GM12874 (cell line): ENCODE measurements around the gene SYVN1.

Experiments used
- TF ChIP-seq, protein P1 (sequence below): IDR thresholded peaks from 2 replicates; pipeline ENCODE4 v1.5.1; 2011; ENCODE audit warnings: low read depth, mild to moderate bottlenecking, control low read depth, low read length, moderate library complexity; ENCODE audit not compliant: insufficient read depth

SYVN1 gene

DNA sequence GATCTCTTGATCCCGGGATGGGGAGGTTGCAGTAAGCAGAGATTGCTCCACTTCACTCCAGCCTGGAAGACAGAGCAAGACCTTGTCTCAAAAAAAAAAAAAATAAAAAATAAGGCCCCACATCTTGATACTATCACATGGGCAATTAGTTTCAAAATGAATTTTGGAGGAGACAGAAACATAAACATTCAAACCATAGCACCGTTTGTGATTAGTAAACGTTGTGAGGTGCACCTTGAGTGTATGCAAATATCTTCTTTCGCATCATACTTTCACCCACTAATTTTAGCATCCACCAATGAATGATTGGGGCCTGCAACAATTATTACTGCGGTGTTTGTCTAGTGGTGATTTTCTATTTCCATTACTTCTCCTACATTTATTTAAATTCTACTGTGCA, 24.7 kb upstream of the SYVN1 start:
- TF ChIP-seq, protein P1, sequence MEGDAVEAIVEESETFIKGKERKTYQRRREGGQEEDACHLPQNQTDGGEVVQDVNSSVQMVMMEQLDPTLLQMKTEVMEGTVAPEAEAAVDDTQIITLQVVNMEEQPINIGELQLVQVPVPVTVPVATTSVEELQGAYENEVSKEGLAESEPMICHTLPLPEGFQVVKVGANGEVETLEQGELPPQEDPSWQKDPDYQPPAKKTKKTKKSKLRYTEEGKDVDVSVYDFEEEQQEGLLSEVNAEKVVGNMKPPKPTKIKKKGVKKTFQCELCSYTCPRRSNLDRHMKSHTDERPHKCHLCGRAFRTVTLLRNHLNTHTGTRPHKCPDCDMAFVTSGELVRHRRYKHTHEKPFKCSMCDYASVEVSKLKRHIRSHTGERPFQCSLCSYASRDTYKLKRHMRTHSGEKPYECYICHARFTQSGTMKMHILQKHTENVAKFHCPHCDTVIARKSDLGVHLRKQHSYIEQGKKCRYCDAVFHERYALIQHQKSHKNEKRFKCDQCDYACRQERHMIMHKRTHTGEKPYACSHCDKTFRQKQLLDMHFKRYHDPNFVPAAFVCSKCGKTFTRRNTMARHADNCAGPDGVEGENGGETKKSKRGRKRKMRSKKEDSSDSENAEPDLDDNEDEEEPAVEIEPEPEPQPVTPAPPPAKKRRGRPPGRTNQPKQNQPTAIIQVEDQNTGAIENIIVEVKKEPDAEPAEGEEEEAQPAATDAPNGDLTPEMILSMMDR = no peak

DNA sequence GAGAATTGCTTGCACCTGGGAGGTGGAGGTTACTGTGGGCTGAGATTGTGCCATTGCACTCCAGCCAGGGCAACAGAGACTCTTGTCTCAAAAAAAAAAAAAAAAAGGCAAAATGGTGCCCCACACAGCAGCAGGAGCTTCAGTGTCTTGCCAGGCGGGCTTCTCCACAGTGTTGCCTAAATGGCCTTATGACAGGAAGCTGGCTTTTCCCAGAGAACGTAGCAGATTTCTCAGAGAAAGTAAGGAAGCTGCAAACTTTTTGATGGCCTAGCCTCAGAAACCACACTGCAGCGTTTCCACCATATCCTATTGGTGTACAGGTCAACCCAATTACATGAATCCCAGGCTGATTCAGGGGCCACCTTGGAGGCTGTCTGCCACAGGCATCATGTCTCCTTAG, 23.0 kb upstream of the SYVN1 start:
- TF ChIP-seq, protein P1 = no peak

DNA sequence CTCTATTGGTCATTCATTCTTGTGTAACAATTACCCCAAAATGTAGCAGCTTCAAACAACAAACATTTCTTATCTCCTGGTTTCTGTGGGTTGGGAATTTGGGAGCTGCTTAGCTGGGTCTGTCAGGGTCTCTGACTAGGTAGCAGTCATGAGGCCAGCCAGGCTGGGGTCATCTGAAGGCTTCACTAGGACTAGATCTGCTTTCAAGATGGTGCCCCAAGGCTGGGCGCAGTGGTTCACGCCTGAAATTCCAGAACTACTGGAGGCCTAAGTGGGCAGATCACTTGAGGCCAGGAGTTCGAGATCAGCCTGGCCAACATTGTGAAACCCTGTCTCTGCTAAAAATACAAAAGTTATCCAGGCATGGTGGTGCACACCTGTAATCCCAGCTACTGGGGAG, 22.6 kb upstream of the SYVN1 start:
- TF ChIP-seq, protein P1 = no peak

DNA sequence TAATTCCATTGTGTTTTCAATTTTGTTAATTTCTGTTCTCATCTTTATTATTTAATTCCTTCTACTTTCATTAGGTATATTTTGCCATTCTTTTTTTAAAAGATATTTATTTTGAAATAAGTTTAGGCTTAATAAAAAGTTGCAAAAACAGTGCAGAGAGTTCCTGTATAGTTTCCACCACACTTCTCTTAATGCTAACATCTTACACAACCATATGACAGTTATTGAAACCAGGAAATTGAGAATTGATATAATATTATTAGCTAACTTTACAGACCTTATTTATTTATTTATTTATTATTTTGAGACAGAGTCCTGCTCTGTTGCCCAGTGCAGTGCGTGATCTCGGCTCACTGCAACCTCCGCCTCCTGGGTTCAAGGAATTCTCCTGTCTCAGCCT, 21.9 kb upstream of the SYVN1 start:
- TF ChIP-seq, protein P1 = no peak

DNA sequence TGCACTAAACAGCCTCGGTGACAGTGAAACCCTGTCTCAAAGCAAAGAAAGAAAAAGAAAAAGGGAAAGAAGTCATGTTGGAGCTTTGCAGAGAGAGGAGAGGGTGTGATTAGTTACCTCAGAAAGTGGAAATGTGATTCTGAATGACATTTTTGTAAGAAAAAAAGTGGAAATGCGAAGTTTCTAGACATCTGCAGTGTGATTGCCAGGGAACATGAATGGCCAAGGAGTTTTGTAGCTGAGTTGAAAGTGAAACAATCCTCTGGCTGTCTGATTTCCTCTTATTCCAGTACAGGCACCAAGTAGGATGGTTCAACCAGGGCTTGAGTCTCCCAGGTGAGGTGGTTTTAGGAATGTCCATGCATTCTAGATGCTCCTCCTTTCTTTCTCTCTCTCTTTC, 17.8 kb upstream of the SYVN1 start:
- TF ChIP-seq, protein P1 = no peak

DNA sequence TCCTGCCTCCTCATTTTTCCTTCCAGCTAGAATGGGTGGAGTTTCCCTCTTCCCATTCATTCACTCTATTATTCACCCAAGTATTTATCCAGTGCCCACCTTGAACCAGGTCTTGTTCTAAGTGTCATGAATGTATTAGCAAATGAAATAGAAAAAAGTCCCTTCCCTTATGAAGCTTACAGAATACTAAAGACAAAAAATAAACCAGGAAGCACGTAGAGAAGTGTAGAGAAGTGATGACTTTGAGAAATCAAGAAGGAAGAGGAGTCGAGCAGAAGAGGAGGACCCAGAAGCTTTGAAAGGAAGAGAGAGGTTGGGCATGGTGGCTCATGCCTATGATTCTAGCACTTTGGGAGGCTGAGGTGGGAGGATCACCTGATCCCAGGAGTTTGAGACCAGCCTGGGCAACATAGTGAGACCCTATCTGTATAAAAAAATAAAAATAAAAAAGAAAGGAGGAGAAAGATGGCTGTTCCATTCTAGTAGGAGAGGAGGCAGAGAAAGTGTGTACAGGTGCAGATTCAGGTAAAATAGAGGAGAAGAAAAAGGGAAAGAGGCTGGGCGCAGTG, 17.1 kb upstream of the SYVN1 start:
- TF ChIP-seq, protein P1 = no peak

DNA sequence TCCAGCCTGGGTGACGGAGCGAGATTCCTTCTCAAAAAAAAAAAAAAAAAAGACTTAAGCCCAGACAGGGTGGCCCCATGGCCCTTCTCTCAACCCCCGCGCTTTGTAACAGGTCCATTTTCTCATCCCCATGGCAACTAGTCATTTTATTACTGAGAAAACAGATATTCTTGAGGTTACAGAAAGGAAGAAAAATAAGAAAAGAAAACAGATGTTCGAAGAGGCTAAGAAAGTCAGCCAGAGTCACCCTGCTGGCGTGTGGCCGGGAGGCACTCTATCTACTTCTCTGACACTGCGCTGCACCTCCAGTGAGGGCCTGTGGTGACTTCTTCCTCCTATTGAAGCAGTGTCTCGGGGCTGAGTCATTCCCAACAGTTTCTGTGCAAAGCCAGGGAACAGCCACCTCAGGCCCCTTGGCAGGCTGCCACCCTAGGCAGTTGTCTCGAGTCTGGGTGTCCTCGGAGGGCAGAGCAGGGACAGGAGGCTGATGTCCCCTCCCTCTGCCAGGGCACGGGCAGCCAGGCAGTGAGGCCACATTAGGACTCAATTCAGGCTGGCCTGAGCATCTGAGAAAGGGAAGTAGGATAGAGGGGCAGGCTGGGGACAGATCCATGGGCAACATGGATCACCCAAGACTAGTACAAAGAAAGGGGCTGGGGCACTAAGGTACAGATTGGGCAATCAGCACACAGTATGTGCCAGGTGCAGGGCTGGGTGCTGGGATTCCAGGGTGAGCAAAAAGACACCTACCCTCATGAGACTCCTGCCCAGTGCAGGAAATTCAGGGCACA, 16.4 kb upstream of the SYVN1 start:
- TF ChIP-seq, protein P1 = no peak
